CD4-positive, alpha-beta T cell treated with Interleukin-17A for 1 hour (primary cell): ENCODE measurements around the gene RTTN.

Experiments used
- DNase-seq: peaks from one replicate; pipeline ENCODE4 v3.0.0-alpha.2; 2020

Gene RTTN

GRCh38 chr18:70073432-70073831 lies 132.1 kb downstream of the RTTN start:
- DNase-seq, result no peak

- peak; percentile 32 for DNase-seq
These were observed 132.8 kb downstream of the RTTN start for GRCh38 chr18:70072678-70073077.

GRCh38 chr18:70069965-70070364 lies 135.5 kb downstream of the RTTN start:
- DNase-seq, result no peak

DNA sequence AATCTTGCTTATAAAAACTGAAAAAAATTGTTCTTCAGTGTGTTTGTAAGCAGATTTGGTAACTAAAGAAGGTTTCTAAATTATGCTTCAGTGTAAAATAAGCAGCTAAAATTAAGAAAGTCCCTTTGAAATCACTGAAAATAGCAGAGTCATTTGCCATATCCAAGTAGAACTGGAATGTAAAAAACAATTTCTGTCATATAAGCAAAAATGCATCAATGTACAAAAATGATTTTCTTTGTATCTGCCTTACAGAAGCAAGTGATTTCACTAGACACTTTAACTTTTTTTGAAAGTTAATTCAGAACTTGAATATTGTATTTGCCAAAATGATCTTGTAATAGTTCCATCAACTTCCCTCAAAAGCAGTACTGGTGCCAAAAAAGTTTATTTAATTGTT lies 136.1 kb downstream of the RTTN start:
- no peak for DNase-seq

DNA sequence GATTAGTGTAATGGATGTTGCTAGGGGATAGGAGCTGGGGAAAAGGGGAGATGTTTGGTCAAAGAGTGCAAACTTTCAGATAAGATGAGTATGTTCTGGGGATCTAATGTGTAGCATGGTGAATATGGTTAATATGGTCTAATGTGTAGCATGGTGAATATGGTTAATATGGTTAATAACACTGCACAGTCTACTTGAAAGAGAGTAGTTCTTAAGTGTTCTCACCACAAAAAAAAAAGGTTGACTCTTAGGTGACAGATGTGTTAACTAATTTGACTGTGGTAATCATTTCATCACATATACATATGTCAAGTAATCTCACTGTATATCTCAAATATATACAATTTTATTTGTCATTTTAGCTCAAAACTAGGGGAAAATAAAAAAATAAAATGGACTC lies 136.5 kb downstream of the RTTN start:
- no peak for DNase-seq

GRCh38 chr18:70059684-70060083 lies 145.8 kb downstream of the RTTN start:
- DNase-seq, result no peak

- DNase-seq, result no peak
These were observed 146.6 kb downstream of the RTTN start for GRCh38 chr18:70058916-70059315.

DNA sequence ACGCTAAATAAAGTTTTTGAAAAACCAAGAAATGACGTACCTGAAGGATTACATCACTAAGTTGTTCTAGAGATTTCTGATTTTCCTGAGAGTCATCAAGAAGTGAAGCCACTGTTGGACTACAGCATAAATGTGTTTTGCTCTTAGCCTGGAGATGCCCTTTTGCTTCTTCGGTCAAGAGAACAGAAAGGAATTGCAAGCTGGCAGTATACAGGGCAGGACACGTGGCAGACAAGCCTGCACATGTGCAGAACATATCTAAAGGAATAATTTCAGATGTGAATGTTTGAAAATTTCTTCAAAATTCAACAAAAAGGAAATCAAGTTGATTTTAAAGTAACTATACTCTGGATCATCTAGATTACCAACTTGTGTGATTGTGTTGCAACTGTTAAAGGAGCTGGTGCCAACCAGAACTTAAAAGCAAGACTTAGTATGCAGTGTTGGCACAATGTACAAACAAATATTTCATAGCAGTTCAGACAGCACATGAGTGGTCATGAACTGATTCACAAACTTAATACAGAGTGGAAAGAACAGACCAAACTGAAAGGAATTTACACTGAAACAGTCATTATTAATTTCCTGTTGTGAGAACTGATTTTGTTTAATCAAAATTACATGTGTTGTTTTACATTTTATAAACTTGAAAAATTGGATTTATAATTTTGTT lies 157.4 kb downstream of the RTTN start:
- DNase-seq, result no peak

DNA sequence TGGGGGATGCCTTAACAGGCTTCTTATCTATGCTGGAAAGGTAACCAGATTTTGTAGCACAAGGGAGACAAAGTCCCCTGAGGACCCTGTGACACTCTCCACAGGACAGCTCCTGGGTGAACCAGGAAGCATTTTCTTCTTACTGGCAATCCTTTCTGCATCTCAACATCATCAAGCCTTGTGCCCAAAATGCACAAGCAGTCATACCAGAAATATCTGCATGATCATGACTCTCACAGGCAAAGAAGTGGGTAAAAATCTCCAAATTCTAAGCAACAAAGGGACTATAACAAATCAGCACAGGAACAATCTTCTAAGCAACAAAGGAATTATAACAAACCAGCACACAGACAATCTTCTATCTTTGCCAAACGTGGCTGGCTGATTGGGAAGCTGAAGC lies 158.7 kb downstream of the RTTN start:
- DNase-seq, result no peak

- no peak for DNase-seq
These were observed 159.3 kb downstream of the RTTN start for GRCh38 chr18:70046207-70046606.

DNA sequence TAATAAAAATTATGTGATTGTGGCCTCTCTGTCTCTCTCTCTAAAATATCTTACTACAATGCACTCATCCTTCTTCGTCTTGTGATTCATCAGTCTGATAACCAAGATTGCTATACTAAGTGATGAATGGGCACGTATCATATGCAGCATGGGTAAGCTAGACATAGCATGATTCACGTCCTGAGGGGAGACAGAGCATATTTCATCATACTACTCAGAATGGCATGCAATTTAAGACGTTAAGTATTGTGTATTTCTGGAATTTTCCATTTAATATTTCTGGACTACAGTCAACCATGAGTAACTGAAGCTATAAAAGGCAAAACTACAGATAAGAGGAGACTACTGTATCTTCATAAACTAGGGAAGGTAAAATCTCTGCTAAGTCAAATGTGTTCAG lies 160.9 kb downstream of the RTTN start:
- DNase-seq, result no peak

DNA sequence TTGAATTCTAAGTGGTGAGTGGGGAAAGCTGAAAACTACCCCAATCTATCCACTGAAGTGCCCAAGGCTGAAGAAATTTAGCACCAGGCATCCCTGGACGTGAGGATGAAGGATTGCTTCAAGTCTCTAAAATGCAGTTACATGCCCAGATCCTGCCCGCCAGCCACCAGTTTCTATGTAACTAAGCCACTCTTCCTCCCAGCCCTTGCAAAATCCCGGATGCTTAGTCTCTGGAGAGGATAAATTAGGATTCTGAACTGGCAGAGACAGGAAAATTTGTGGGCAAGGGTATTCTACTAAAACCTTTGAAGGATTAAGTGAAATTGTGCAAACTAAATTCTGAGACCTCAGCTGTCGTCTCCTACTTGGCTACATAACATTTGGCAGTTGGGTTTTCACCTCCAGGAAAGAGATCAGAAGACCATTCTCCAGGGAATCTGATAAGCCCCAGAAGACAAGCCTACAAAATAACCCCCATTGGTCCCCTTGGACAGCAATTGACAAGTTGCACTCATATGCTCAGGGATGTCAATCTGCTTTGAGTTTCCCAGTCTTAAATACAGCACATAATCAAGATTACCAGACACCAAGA lies 163.9 kb downstream of the RTTN start:
- DNase-seq, result no peak

GRCh38 chr18:70039186-70039585 lies 166.3 kb downstream of the RTTN start:
- no peak for DNase-seq

DNA sequence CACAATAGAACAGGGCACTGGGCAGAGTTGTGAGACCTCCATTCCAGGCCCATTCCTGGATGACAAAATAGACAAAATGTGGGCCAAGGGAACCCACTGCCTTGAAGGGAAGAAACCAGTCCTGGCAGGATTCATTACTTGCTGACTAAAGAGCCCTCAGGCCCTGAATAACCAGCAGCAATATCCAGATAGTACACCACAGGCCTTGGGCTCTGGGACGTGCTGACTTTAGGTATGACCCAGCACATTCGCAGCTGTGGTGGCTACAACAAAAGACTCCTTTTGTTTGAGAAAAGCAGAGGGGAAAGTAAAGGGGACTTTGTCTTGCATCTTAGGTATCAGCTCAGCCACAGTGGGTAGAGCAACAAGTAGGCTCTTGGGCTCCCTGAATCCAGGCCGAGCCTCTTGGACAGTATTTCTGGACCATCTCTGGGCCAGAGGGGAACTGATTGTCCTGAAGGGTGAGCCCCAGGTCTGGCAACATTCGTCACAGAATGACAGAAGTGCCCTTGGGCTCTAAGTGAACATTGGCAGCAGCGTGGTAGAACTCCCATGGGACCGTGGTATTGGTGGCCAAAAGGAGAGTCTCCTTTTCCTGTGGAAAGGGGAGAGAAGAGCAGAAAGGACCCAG lies 167.9 kb downstream of the RTTN start:
- no peak for DNase-seq

DNA sequence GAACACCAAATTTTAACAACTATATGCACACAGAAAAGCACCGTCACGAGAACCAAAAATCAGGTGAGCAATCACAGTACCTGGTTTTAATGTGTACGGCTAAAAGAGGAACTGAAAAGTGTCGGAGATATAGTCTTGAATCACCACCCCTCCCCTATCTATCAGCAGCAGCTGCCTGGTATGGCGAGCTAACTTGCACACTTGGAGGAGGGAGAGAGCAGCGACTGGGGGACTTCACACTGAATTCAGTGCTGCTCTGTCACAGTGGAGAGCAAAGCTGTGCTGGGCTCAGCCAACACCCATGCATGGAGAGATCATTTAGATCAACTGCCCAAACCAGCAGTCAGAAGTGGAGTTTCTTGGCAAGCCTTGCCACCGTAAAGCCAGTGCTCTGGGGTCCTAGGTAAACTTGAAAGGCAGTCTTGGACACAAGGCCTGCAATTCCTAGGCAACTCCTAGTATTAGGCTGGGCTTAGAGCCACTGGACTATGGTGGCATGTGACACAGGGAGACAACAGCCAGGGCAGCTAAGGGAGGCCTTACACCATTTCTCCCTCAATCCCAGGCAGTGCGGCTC lies 168.6 kb downstream of the RTTN start:
- DNase-seq, result no peak

DNA sequence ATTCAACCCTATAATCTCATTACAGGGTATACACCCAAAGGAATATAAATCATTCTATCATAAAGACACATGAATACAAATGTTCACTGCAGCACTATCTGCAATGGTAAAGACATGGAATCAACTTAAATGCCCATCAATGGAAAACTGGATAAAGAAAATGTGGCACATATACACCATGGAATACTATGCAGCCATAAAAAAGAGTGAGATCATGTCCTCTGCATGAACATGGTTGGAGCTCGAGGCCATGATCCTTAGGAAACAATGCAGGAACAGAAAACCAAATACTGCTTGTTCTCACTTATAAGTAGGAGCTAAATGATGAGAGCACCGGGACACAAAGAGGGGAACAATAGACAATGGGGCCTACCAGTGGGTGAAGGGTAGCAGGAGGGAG lies 169.3 kb downstream of the RTTN start:
- DNase-seq, result no peak

DNA sequence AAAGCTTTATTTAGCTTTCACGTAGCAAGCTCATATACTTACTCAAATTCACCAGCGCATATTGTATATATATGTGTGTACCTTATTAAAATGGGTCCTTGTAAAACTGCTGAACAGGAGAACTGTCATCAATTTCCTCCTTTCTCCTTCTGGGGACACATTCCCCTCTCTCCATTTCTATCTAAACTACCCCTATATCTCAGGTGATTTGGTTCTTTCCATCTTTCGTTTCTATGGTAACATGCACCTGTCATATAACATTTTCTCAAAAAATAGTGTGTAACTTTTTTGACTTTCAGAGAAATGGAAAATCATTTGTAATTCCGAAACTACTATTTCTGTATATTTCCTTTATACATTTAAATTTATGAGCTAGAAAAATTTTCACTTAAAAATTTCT lies 174.3 kb downstream of the RTTN start:
- DNase-seq, result no peak

DNA sequence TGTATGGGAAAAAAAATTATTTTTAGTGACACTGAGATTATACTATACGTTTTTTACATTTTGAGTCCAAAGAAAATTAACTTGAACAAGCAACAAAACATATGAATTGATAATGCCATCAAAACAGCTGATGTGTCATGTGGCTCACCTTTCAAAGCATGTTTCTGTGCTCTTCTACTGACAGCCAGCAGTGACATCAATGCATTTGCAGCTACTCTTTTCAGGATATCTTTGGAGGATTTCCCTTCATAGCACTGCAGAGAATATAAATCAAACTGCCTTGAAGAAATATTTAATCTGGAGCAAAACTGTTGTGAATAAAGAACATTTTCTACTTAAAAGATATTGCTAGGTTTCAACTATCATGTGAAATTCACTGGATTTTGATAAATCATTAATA lies 174.8 kb downstream of the RTTN start:
- no peak for DNase-seq

DNA sequence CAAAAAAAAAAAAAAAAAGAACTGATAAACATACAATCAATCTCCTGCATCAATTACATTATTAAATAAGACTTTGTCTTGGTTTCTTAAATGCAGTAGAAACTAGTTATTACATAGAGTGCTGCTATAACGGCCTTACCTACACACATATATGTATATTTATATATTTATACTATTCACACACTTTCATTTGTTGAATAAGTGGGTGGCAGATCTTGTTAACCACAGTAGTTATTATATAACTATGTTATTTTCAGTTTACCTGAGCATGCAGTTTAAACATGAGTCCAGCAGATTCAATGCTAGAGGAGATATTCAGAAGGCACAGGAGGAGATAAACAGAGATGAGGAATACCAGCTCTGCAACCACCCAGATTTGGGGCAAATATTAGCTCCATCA lies 176.3 kb downstream of the RTTN start:
- no peak for DNase-seq

- DNase-seq, result no peak
These were observed 176.8 kb downstream of the RTTN start for GRCh38 chr18:70028734-70029133.

DNA sequence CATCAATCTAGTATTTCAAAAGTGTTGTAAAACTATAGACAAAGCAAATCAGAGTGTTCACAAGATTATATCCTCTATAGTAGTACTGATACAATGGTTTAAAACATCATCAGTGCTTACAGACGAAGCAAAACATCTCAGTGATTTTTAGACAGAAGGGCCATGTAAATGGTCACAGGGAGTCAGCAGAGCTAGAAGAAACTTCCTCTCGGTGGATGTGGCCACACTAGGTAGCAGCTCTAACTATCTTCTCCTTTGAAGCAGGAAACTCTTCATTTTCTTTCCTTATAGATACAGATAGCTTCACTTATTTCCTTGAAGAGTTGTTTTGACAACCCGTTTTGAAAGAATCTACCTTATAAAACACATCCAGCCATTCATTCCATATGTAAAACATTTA lies 177.4 kb downstream of the RTTN start:
- DNase-seq, result no peak

DNA sequence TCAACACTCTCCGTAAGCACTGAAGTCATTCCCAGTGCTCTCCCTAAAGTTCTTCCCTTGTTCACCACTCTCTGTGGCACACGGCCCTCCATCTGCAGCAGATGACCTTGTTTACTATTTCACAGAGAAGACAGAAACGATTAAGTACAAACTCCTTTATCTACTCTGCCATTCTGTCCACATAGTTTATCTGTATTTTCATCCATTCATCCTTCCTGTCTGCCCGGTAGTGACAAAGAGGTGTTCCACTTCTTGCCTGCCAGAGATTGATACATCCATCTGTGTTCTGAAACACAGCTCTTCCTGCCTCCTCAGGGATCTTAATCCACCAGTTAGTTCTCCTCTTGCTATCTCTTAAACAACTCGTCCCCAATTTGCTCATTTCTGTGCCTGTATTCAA lies 179.9 kb downstream of the RTTN start:
- DNase-seq, result no peak

DNA sequence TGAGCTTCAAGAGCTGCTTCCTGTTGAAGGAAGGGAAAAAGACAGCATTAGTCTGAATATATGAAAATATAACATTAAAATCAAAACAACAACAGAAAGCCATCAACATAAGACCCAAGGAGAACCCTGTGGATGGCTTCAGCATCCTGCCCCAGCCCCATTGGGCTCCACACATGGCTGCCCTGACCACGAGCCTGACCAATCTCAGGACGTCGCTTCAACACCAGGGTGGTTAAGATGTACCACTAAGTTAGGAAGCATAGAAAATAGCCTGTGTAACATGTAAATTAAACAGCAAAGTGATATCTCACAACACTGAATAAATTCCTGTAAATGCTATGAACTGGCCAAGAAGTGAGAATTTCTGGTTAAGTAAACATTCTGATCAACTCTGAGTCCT lies 180.7 kb downstream of the RTTN start:
- no peak for DNase-seq

- no peak for DNase-seq
These were observed 181.4 kb downstream of the RTTN start for GRCh38 chr18:70024093-70024492.
